ENCODE results near the gene TTLL7. TPM values are rescaled to one million over a fixed set of nuclear protein-coding genes. Genes with fewer than 3 reads are reported as not detected.

Gene TTLL7, protein sequence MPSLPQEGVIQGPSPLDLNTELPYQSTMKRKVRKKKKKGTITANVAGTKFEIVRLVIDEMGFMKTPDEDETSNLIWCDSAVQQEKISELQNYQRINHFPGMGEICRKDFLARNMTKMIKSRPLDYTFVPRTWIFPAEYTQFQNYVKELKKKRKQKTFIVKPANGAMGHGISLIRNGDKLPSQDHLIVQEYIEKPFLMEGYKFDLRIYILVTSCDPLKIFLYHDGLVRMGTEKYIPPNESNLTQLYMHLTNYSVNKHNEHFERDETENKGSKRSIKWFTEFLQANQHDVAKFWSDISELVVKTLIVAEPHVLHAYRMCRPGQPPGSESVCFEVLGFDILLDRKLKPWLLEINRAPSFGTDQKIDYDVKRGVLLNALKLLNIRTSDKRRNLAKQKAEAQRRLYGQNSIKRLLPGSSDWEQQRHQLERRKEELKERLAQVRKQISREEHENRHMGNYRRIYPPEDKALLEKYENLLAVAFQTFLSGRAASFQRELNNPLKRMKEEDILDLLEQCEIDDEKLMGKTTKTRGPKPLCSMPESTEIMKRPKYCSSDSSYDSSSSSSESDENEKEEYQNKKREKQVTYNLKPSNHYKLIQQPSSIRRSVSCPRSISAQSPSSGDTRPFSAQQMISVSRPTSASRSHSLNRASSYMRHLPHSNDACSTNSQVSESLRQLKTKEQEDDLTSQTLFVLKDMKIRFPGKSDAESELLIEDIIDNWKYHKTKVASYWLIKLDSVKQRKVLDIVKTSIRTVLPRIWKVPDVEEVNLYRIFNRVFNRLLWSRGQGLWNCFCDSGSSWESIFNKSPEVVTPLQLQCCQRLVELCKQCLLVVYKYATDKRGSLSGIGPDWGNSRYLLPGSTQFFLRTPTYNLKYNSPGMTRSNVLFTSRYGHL
- 1 to 10 TPM; 3.1 to 9.1 (median 6.6) TPM for total RNA-seq

DNA sequence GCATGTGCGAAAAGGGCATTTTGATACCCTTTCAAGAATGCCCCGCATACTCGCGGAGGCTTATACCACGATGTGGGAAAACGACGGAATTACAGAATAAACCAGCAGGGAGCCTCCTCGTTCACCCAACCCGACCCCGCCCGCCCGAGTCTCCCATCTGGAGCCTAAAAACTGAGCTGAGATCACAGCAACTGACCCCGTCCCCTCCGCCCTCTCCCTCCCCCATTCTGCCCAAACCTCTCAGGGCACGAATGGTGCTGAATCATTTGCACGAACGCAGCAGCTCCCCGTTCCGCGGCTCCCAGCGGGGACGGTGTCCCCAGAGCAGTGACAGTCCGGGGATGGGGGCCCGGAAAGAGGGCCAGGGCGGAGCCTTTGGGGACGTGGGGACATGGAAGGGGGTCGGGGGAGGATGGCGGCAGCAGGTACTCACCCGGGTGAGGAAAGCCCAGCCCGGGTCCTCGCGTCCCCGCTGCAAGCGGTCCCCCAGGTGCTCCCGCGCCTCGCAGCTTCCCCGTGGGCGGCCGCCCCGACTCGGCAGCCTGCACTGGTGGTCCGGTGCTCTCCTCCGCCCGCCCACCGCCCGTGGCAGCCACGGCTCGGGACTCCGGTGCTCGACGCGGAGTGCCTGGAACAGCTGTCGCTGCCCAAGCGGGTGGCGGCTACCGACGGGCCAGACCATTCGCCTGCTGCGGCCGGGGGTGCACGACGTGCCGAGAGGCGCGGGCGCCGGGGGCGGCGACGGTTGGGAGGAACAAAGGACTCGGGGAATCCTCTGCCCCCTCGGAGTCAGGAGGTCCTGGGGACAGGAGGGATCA is at the start of gene TTLL7:
TSS of gene TTLL7 (minus strand) at position 635 of the 818 bp plus-strand sequence. CDS start 46,921 bp downstream, outside the sequence.
- no peak for DNase-seq (ENCODE audit: low spot score)
- TF ChIP-seq, protein P1, sequence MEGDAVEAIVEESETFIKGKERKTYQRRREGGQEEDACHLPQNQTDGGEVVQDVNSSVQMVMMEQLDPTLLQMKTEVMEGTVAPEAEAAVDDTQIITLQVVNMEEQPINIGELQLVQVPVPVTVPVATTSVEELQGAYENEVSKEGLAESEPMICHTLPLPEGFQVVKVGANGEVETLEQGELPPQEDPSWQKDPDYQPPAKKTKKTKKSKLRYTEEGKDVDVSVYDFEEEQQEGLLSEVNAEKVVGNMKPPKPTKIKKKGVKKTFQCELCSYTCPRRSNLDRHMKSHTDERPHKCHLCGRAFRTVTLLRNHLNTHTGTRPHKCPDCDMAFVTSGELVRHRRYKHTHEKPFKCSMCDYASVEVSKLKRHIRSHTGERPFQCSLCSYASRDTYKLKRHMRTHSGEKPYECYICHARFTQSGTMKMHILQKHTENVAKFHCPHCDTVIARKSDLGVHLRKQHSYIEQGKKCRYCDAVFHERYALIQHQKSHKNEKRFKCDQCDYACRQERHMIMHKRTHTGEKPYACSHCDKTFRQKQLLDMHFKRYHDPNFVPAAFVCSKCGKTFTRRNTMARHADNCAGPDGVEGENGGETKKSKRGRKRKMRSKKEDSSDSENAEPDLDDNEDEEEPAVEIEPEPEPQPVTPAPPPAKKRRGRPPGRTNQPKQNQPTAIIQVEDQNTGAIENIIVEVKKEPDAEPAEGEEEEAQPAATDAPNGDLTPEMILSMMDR (IDR thresholded peaks at IDR 0.05): no peak
- peak; percentile 77 for ATAC-seq (ENCODE audit: low FRiP score)

DNA sequence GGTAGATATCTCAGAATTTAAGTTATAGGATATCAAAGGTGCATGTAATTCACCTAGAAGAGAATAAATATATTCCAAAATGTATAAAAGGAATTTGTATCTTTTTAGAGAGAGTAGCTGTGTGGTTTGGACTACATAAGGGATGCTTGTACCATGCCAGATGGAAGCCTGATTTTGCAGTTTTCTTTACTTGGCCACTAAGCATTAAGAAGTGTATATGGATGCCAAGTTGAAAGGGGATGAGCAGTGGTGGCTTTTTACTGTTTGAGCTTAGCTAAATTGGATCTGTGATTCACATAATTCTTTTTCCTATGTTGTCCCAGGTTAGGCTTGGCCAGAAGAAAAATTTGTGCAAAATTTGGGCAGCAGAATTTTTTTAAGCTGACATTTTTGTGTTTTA is 43.5 kb upstream of the TTLL7 start:
- no peak for DNase-seq (ENCODE audit: low spot score)
- TF ChIP-seq, protein P1 (IDR thresholded peaks at IDR 0.05): no peak
- ATAC-seq (ENCODE audit: low FRiP score): no peak

DNA sequence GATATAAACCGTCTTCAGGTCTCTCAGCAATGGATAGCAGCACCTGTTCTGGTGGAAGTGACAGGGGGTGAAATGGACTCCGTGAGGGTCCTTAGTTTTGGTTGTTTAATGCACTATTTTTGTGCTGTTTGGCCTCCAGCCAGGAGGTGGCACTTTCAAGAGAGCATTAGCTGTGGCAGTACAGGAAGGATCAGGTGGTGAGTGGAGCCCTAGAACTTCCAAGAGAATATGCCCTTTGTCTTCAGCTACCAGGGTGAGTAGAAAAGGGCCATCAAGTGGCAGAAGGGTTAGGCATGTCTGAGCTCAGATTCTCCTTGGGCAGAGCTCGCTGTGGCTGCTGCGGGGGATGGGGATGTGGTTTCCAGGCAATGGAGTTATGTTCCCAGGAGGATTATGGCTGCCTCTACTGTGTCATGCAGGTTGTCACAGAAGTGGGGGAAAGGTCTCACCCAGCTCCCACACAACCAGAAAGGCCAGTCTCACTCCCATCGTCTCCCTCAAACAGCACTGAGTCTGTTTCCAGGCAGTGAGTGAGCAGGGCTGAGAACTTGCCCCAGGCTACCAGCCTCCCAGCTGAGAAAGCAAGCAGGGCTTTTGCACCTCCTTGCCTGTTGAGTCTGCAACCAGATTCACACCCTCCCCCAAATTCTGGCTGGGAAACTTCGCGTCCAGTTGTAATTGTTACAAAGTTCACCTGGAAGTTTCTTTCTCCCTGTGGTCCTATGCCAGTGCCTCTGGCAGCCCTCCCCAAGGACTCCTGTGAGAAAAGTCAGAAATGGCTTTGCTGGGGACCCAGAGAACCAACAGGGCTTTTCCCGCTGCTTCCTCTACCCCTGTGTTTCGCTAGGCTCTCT is 39.1 kb upstream of the TTLL7 start:
- DNase-seq (ENCODE audit: low spot score): no peak
- TF ChIP-seq, protein P1 (IDR thresholded peaks at IDR 0.05): no peak
- no peak for ATAC-seq (ENCODE audit: low FRiP score)

DNA sequence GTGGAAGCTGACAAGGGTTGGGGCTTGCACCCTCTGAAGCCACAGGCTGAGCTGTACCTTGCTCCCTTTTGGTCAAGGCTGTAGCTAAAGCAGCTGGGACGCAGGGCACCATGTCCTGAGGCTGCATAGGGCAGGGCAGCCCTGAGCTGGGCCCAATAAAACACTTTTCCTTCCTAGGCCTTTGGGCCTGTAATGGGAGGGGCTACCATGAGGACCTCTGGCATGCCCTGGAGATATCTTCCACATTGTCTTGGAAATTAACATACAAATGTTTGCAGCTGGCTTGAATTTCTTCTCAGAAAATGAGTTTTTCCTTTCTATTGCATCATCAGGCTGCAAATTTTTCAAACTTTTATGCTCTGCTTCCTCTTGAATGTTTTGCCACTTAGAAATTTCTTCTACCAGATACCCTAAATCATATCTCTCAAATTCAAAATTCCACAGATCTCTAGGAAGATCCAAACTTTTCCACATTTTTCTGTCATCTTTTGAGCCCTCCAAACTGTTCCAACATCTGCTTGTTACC is 32.9 kb upstream of the TTLL7 start:
- DNase-seq (ENCODE audit: low spot score) (no peak), ATAC-seq (ENCODE audit: low FRiP score) (no peak)
- TF ChIP-seq, protein P1 (IDR thresholded peaks at IDR 0.05): no peak

DNA sequence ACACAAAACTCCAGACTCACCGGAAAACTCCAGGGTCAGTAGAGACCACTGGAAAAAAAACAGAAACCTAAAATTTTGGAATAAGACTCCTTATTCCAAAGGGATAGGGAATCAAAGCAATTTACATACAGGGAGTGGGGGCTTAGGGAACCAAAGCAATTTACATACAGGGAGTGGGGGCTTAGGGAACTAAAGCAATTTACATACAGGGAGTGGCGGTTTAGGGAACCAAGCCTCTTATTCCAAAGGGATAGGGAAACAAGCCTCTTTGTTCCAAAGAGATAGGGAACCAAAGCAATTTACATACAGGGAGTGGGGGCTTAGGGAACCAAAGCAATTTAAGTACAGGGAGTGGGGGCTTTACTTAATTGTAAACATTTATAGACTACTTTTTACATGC is 28.4 kb upstream of the TTLL7 start:
- ATAC-seq (ENCODE audit: low FRiP score) (no peak), DNase-seq (ENCODE audit: low spot score) (no peak)
- TF ChIP-seq, protein P1 (IDR thresholded peaks at IDR 0.05): no peak

DNA sequence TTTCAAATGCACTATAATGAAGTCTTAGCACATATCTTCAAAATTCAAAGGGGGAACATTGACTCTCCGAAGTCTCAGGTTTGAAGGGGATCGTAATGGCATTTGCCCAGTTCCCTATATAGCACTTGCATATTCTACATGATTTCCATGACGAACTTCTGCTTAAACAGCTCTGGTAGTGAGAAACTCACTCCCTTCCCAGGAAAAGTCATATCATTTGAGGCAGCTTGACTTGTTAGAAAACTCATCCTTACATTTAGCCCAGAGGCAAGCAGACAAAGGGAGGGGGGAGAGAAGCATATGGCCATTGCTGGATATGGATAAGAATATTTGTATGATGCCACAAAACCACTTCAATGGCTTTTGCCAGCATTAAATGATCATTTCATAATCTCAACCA is 27.0 kb upstream of the TTLL7 start:
- DNase-seq (ENCODE audit: low spot score): no peak

More for the DNA sequence above, 27.0 kb upstream of the TTLL7 start:
- TF ChIP-seq, protein P1 (IDR thresholded peaks at IDR 0.05): no peak
- no peak for ATAC-seq (ENCODE audit: low FRiP score)
